Measurements from ENCODE around the gene ATXN1. TPM values are rescaled to one million over a fixed set of nuclear protein-coding genes. Genes with fewer than 3 reads are reported as not detected.
A peak's percentile ranks its signal among the peaks of the same experiment; 100 is the strongest.
"Not testable (repeated sequence)": the region's sequence is repeated elsewhere in the genome, so short reads cannot be mapped to it uniquely, and the experiment has no call there.

Gene ATXN1
- total RNA-seq, 3 donors from 2014 or later, result 30.4 to 87.3 (median 50.1) TPM

- Histone ChIP-seq H3K36me3 (ENCODE audit: low read depth) (no peaks in the 10 kb centered on the region), H3K9me3 (no peaks in the 10 kb centered on the region), H3K4me1 (ENCODE audit: low read depth) (peaks cover 3% of the 10 kb centered on the region), H3K4me3 (no peak overlapping the region)
- DNase-seq (no peak), ATAC-seq (no peak)
- TF ChIP-seq, protein P1, sequence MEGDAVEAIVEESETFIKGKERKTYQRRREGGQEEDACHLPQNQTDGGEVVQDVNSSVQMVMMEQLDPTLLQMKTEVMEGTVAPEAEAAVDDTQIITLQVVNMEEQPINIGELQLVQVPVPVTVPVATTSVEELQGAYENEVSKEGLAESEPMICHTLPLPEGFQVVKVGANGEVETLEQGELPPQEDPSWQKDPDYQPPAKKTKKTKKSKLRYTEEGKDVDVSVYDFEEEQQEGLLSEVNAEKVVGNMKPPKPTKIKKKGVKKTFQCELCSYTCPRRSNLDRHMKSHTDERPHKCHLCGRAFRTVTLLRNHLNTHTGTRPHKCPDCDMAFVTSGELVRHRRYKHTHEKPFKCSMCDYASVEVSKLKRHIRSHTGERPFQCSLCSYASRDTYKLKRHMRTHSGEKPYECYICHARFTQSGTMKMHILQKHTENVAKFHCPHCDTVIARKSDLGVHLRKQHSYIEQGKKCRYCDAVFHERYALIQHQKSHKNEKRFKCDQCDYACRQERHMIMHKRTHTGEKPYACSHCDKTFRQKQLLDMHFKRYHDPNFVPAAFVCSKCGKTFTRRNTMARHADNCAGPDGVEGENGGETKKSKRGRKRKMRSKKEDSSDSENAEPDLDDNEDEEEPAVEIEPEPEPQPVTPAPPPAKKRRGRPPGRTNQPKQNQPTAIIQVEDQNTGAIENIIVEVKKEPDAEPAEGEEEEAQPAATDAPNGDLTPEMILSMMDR (IDR thresholded peaks at IDR 0.05), result no peak
- intact Hi-C loops (cut with DNase I, micrococcal nuclease), result no loop called here
Observed at GRCh38 chr6:16412982-16413381, 348.3 kb downstream of the ATXN1 start.

GRCh38 chr6:16412171-16412570 lies 349.1 kb downstream of the ATXN1 start:
- DNase-seq, result no peak
- Histone ChIP-seq H3K4me1 (ENCODE audit: low read depth) (peaks cover 3% of the 10 kb centered on the region), H3K4me3 (no peak overlapping the region), H3K9me3 (no peaks in the 10 kb centered on the region), H3K36me3 (ENCODE audit: low read depth) (no peaks in the 10 kb centered on the region)
- intact Hi-C loops (cut with DNase I, micrococcal nuclease), result no loop called here
- TF ChIP-seq, protein P1 (IDR thresholded peaks at IDR 0.05), result no peak
- no peak for ATAC-seq

DNA sequence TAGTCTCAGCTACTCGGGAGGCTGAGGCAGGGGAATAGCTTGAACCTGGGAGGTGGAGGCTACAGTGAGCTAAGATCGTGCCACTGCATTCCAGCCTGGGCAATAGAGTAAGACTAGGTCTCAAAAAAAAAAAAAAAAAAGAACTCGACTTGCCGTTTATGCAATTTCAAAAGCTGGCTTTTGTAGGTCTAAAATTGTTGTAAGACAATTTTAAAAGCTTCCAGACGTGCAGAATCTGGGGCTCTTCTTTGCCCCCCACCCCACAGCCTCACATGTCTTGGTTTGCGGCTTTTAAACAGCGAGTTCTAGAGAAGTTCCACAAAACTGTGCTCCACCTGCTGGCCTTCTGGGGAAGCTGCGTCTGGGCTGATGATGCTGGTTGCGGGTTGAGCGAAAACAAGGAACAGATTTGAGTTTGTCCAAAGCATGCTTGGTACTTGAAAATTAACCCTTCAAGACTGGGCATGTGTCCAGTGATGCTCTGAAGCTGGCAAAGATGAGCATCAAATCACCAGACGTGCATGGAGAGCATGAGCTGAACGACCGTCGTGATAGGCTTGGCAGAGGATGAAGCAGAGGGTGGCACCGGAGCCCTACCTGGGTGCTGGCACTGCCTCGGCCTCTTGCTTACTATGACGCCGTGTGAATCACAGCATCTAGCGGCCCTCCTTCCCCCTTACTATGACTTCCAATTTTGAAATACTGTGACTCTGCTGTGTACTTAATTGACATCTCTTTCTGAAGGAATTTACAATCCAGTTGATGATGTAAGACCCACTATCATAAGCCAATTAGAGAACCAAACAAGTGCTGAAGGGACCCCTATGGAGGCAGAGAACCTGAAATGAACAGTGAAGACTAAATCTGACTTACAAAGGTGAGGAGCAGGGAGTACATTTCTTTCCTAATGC lies 351.5 kb downstream of the ATXN1 start:
- no peaks in the 10 kb centered on the region for H3K9me3 ChIP-seq
- TF ChIP-seq, protein P1 (IDR thresholded peaks at IDR 0.05), result peak; percentile 61
- ATAC-seq (peak; percentile 68), DNase-seq (peak; percentile 60 to 75 (median 69))
- H3K4me1 ChIP-seq (ENCODE audit: low read depth), result peaks cover 3% of the 10 kb centered on the region
- intact Hi-C loops (cut with DNase I, micrococcal nuclease), result loop anchor here (5.0 to 10.0 kb wide), 2 partner anchors 75 to 77 kb away; no protein-coding TSS in a partner anchor
- no peak overlapping the region for H3K4me3 ChIP-seq
- H3K36me3 ChIP-seq (ENCODE audit: low read depth), result no peaks in the 10 kb centered on the region

GRCh38 chr6:16408766-16409165 lies 352.5 kb downstream of the ATXN1 start:
- no peak for DNase-seq
- H3K4me1 ChIP-seq (ENCODE audit: low read depth), result no peaks in the 10 kb centered on the region

DNA sequence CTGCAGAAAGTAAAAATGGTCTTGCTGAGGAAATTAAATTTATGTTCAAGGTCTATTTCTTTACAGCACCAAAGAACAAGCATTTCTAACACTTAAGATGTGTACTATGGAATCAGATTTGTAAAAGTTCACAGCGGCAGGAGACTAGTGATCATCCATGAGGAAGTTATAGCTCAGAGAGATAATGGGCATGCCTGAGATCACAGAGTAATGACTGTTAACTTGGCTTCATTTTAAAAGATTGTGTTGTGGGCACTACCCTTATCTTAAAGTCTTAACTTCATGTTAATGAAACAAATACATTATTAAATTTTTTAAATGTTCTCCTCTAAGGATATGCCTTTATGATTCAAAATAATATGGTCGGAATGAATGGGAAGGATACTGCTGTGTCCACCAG lies 354.3 kb downstream of the ATXN1 start:
- Histone ChIP-seq H3K4me1 (ENCODE audit: low read depth) (no peaks in the 10 kb centered on the region), H3K36me3 (ENCODE audit: low read depth) (no peaks in the 10 kb centered on the region), H3K9me3 (no peaks in the 10 kb centered on the region), H3K4me3 (no peak overlapping the region)
- intact Hi-C loops (cut with DNase I, micrococcal nuclease), result loop anchor here (5.0 to 10.0 kb wide), 2 partner anchors 72 to 75 kb away; no protein-coding TSS in a partner anchor
- DNase-seq (no peak), ATAC-seq (peak; percentile 51)
- TF ChIP-seq, protein P1 (IDR thresholded peaks at IDR 0.05), result no peak

More at GRCh38 chr6:16408766-16409165, 352.5 kb downstream of the ATXN1 start:
- H3K9me3 ChIP-seq, result no peaks in the 10 kb centered on the region
- H3K4me3 ChIP-seq, result no peak overlapping the region
- TF ChIP-seq, protein P1 (IDR thresholded peaks at IDR 0.05), result no peak
- ATAC-seq, result no peak
- no peaks in the 10 kb centered on the region for H3K36me3 ChIP-seq (ENCODE audit: low read depth)
- intact Hi-C loops (cut with DNase I, micrococcal nuclease), result loop anchor here (5.0 to 10.0 kb wide), 2 partner anchors 74 to 76 kb away; no protein-coding TSS in a partner anchor

GRCh38 chr6:16406538-16406937 lies 354.7 kb downstream of the ATXN1 start:
- H3K4me3 ChIP-seq; H3K36me3 ChIP-seq (ENCODE audit: low read depth); DNase-seq; H3K4me1 ChIP-seq (ENCODE audit: low read depth); H3K9me3 ChIP-seq: not testable (repeated sequence)
- ATAC-seq, result peak; percentile 39
- intact Hi-C loops (cut with DNase I, micrococcal nuclease), result loop anchor here (5.0 to 10.0 kb wide), 2 partner anchors 72 to 74 kb away; no protein-coding TSS in a partner anchor

Measured in mucosa of descending colon (tissue), 3 donors.